ENCODE measurements around the gene EI24. TPM values are rescaled to one million over a fixed set of nuclear protein-coding genes. Genes with fewer than 3 reads are reported as not detected.

The EI24 gene
- total and polyA plus RNA-seq, 9 of the 15 experiments (the other 6 are each of a cell fraction or from before 2014, with no cell fraction given) = 50.4 to 260 (median 168) TPM

- TF ChIP-seq, protein P1, sequence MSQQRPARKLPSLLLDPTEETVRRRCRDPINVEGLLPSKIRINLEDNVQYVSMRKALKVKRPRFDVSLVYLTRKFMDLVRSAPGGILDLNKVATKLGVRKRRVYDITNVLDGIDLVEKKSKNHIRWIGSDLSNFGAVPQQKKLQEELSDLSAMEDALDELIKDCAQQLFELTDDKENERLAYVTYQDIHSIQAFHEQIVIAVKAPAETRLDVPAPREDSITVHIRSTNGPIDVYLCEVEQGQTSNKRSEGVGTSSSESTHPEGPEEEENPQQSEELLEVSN (IDR thresholded peaks at IDR 0.05; ENCODE audit: borderline replicate concordance in 1 of 2, extremely low read depth in 1 of 2, insufficient read depth in 1 of 2, insufficient read length in 1 of 2, low read depth in 1 of 2, low read length in 1 of 2, poor library complexity in 1 of 2, severe bottlenecking in 1 of 2) = no peak
- TF ChIP-seq ZNF277 (CRISPR knock-in tag; IDR thresholded peaks at IDR 0.05; ENCODE audit: borderline replicate concordance) (no peak), SOX6 (IDR thresholded peaks at IDR 0.05) (peak; percentile 94), MEF2A (IDR thresholded peaks at IDR 0.05; ENCODE audit: control insufficient read depth, low read depth, low read length) (no peak), SP2 (IDR thresholded peaks at IDR 0.05; ENCODE audit: extremely low read depth, low read depth, low read length, poor library complexity, severe bottlenecking) (no peak), GATAD2B (IDR thresholded peaks at IDR 0.05; ENCODE audit: borderline replicate concordance) (0 out of 2 replicates have a peak, but pooled peaks have one; percentile 65), ELF2 (CRISPR knock-in tag; IDR thresholded peaks at IDR 0.05) (no peak), ZNF561 (CRISPR knock-in tag; conservative IDR thresholded peaks at IDR 0.05) (no peak), ZNF263 (CRISPR knock-in tag; IDR thresholded peaks at IDR 0.05; ENCODE audit: borderline replicate concordance) (no peak), KLF6 (CRISPR knock-in tag; IDR thresholded peaks at IDR 0.05; ENCODE audit: borderline replicate concordance) (peak; percentile 52; the same call in 1 of the 2 replicates), ZNF589 (CRISPR knock-in tag; IDR thresholded peaks at IDR 0.05; ENCODE audit: low read depth) (peak; percentile 68; the same call in 1 of the 2 replicates), ETS2 (tag; IDR thresholded peaks at IDR 0.05; ENCODE audit: borderline replicate concordance, poor library complexity, severe bottlenecking) (no peak), ZFP36 (IDR thresholded peaks at IDR 0.05; ENCODE audit: low read depth, low read length, partially characterized antibody) (no peak), BRD9 (IDR thresholded peaks at IDR 0.05; ENCODE audit: low read depth, partially characterized antibody) (peak; percentile 79), ZNF280A (IDR thresholded peaks at IDR 0.05; ENCODE audit: low read depth, partially characterized antibody) (no peak), GATAD2A (IDR thresholded peaks at IDR 0.05) (peak; percentile 92), STAT5B (CRISPR knock-in tag; IDR thresholded peaks at IDR 0.05) (no peak), RFX5 (IDR thresholded peaks at IDR 0.05; ENCODE audit: low read depth, low read length) (no peak), TAL1 (IDR thresholded peaks at IDR 0.05) (peak; percentile 98)
- TF ChIP-seq, protein P2, sequence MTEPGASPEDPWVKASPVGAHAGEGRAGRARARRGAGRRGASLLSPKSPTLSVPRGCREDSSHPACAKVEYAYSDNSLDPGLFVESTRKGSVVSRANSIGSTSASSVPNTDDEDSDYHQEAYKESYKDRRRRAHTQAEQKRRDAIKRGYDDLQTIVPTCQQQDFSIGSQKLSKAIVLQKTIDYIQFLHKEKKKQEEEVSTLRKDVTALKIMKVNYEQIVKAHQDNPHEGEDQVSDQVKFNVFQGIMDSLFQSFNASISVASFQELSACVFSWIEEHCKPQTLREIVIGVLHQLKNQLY (CRISPR knock-in tag; conservative IDR thresholded peaks at IDR 0.05) = no peak
- TF ChIP-seq, protein P3, sequence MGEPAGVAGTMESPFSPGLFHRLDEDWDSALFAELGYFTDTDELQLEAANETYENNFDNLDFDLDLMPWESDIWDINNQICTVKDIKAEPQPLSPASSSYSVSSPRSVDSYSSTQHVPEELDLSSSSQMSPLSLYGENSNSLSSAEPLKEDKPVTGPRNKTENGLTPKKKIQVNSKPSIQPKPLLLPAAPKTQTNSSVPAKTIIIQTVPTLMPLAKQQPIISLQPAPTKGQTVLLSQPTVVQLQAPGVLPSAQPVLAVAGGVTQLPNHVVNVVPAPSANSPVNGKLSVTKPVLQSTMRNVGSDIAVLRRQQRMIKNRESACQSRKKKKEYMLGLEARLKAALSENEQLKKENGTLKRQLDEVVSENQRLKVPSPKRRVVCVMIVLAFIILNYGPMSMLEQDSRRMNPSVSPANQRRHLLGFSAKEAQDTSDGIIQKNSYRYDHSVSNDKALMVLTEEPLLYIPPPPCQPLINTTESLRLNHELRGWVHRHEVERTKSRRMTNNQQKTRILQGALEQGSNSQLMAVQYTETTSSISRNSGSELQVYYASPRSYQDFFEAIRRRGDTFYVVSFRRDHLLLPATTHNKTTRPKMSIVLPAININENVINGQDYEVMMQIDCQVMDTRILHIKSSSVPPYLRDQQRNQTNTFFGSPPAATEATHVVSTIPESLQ (CRISPR knock-in tag; IDR thresholded peaks at IDR 0.05) = no peak
Measured at GRCh38 chr11:125552927-125553326, 16.4 kb upstream of the EI24 start (continued).
